Dermis blood vessel endothelial cell (primary cell): Measurements from ENCODE around the gene CAMTA1. TPM values are rescaled to one million over a fixed set of nuclear protein-coding genes. Genes with fewer than 3 reads are reported as not detected.
"Not testable (repeated sequence)": the region's sequence is repeated elsewhere in the genome, so short reads cannot be mapped to it uniquely, and the experiment has no call there.

Experiments
- DNase-seq: peaks from one replicate; pipeline ENCODE4 v3.0.0; 2010
- total RNA-seq: library from RNA; depleted of rRNA; stranded (reverse); fragments of >200 nt; gene quantifications from 2 replicates; pipeline ENCODE4 v1.2.3, GENCODE V29; 2014

Gene CAMTA1
- total RNA-seq, 1 donor from 2014 or later: 58.4 TPM

- no peak for DNase-seq
These were observed 890.4 kb downstream of the CAMTA1 start for GRCh38 chr1:7675431-7676273.

- no peak for DNase-seq
These were observed 891.2 kb downstream of the CAMTA1 start for GRCh38 chr1:7676274-7676945.

GRCh38 chr1:7677111-7677510 is 891.9 kb downstream of the CAMTA1 start:
- no peak for DNase-seq

- no peak for DNase-seq
These were observed 892.6 kb downstream of the CAMTA1 start for GRCh38 chr1:7677815-7678214.

- DNase-seq: no peak
These were observed 893.4 kb downstream of the CAMTA1 start for GRCh38 chr1:7678491-7679158.

- DNase-seq: no peak
These were observed 894.1 kb downstream of the CAMTA1 start for GRCh38 chr1:7679159-7679872.

- DNase-seq: no peak
These were observed 894.6 kb downstream of the CAMTA1 start for GRCh38 chr1:7679873-7680206.

- peak; percentile 51 for DNase-seq
These were observed 895.1 kb downstream of the CAMTA1 start for GRCh38 chr1:7680207-7680954.

- peak; percentile 14 for DNase-seq
These were observed 895.7 kb downstream of the CAMTA1 start for GRCh38 chr1:7680955-7681268.

- no peak for DNase-seq
These were observed 896.1 kb downstream of the CAMTA1 start for GRCh38 chr1:7681401-7681800.

- DNase-seq: no peak
These were observed 898.3 kb downstream of the CAMTA1 start for GRCh38 chr1:7683521-7683920.

- no peak for DNase-seq
These were observed 898.9 kb downstream of the CAMTA1 start for GRCh38 chr1:7684132-7684531.

- DNase-seq: no peak
These were observed 899.8 kb downstream of the CAMTA1 start for GRCh38 chr1:7684861-7685635.

- DNase-seq: no peak
These were observed 901.1 kb downstream of the CAMTA1 start for GRCh38 chr1:7686301-7686850.

GRCh38 chr1:7687411-7687810 is 902.2 kb downstream of the CAMTA1 start:
- DNase-seq: no peak

GRCh38 chr1:7688659-7689058 is 903.4 kb downstream of the CAMTA1 start:
- no peak for DNase-seq

GRCh38 chr1:7689307-7689706 is 904.1 kb downstream of the CAMTA1 start:
- DNase-seq: not testable (repeated sequence)

GRCh38 chr1:7690076-7690475 is 904.8 kb downstream of the CAMTA1 start:
- DNase-seq: no peak

- no peak for DNase-seq
These were observed 905.4 kb downstream of the CAMTA1 start for GRCh38 chr1:7690496-7691182.

- DNase-seq: no peak
These were observed 906.3 kb downstream of the CAMTA1 start for GRCh38 chr1:7691576-7691975.

GRCh38 chr1:7692005-7692404 is 906.8 kb downstream of the CAMTA1 start:
- DNase-seq: no peak
